Thyroid gland (tissue), 4 donors: ENCODE data around the gene GPR15. TPM values are rescaled to one million over a fixed set of nuclear protein-coding genes. Genes with fewer than 3 reads are reported as not detected.

Source experiments
- DNase-seq, 2 donors: peaks; one replicate each; pipeline ENCODE4 v3.0.0-alpha.2; 2019
- H3K27ac ChIP-seq, 3 donors: fragments of 200-600 bp; sonication (generic); 1 replicate in 2 of 3; 2 replicates in 1 of 3; pipeline ENCODE4 v1.5.1; 2016 to 2019; ENCODE audit warnings: mild to moderate bottlenecking in 1 of 3, moderate library complexity in 1 of 3
- H3K27me3 ChIP-seq: fragments of 200-600 bp; sonication (generic); one replicate; pipeline ENCODE4 v1.5.1; 2019
- H3K36me3 ChIP-seq, 2 donors: fragments of 200-600 bp; sonication (generic); one replicate each; pipeline ENCODE4 v1.5.1; 2016 to 2019
- H3K4me1 ChIP-seq, 2 donors: fragments of 200-600 bp; sonication (generic); one replicate each; pipeline ENCODE4 v1.5.1; 2017 to 2019
- H3K4me3 ChIP-seq, 3 donors: fragments of 200-600 bp; sonication (generic); replicated peaks in 1 of 3; 1 replicate in 2 of 3; 2 replicates in 1 of 3; pipeline ENCODE4 v1.5.1; 2016; ENCODE audit warnings: mild to moderate bottlenecking in 1 of 3
- H3K9me3 ChIP-seq: fragments of 200-600 bp; sonication (generic); one replicate; pipeline ENCODE4 v1.5.1; 2017
- CTCF ChIP-seq, 6 experiments: fragments of 200-600 bp in 3 of 6; fragments of 450-650 bp in 3 of 6; sonication (generic) in 3 of 6; IDR thresholded peaks; one replicate each; pipeline ENCODE4 v1.5.1; 2016 to 2019; ENCODE audit warnings: antibody characterized with exemption in 6 of 6, mild to moderate bottlenecking in 2 of 6, inconsistent platforms in 1 of 6, moderate library complexity in 1 of 6
- POLR2A ChIP-seq, 2 donors: fragments of 450-650 bp; IDR thresholded peaks; one replicate each; pipeline ENCODE4 v1.6.1; 2017; ENCODE audit warnings: antibody characterized with exemption in 2 of 2, mild to moderate bottlenecking in 2 of 2, moderate library complexity in 1 of 2
- WGBS, 2 donors: methylation state at CpG; one replicate each; pipeline ENCODE4 v1.1.5; 2017; 5-methylcytosine and 5-hydroxymethylcytosine counted together
- intact Hi-C: fragments of 100-400 bp; cut with DNase I; formaldehyde crosslinking; loops from one replicate; pipeline ENCODE4 v1.15.1; 2023
- total RNA-seq, 4 donors: library from RNA; depleted of rRNA; stranded (reverse); fragments of >200 nt; gene quantifications; one replicate each; pipeline ENCODE4 v1.2.3, GENCODE V29; 2016

Gene GPR15
- total RNA-seq, 4 donors from 2014 or later = not detected

DNA sequence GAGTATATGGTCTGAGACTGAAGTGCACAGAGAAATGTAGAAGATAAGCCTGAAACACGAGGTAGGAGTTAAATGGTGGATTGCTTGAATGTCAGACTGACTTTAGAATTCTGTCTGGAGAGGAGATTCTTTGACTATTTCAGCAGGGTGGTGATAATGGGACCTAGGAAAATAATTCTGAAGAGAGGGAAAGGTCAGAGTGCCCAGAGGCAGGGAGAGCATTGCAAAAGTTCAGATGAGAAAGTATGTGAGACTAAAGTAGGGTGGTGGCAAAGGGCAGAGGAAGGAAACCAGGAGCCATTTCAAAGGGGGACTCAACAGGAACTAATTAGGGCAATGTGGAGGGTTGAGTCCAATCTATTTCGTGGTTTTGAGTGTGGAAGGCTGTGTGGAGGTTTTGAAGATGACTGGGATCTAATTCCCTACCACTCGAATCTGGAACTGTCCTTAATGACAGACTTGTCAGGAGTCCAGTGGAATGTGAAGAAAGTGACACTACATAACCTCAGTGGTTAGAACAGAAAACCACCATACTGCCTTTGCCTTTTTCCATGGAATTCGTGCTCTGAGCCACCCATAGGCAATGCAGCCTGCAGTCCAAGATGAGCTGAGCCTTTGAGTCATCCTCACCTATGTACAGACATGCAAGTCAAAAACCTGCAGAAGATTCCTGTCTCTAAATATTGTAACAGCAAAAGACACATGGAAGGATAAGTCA, 45.6 kb downstream of the GPR15 start:
- Histone ChIP-seq H3K27ac (no peak overlapping the region), H3K36me3 (peaks cover 0 to 24% of the 10 kb centered on the region in 2 donors), H3K27me3 (no peaks in the 10 kb centered on the region), H3K4me3 (no peak overlapping the region), H3K4me1 (peaks cover 0 to 5% of the 10 kb centered on the region in 2 donors), H3K9me3 (no peaks in the 10 kb centered on the region)
- WGBS, 2 donors = 85 to 90% methylated on average over 4 of the region's 4 CpGs
- TF ChIP-seq CTCF (IDR thresholded peaks at IDR 0.05) = no peak
- TF ChIP-seq POLR2A (IDR thresholded peaks at IDR 0.05) = no peak
- no peak for DNase-seq
- intact Hi-C loops = no loop called here

- TF ChIP-seq CTCF (IDR thresholded peaks at IDR 0.05) (no peak), POLR2A (IDR thresholded peaks at IDR 0.05) (no peak)
- no peaks in the 10 kb centered on the region for H3K27me3 ChIP-seq
- H3K4me3 ChIP-seq = no peak overlapping the region
- no peaks in the 10 kb centered on the region for H3K4me1 ChIP-seq
- no peaks in the 10 kb centered on the region for H3K9me3 ChIP-seq
- no peak for DNase-seq
- peaks cover 0 to 29% of the 10 kb centered on the region in 2 donors for H3K36me3 ChIP-seq
- 96 to 97% methylated on average over 8 of the region's 8 CpGs for WGBS, 2 donors
- H3K27ac ChIP-seq = no peak overlapping the region
- intact Hi-C loops = no loop called here
Observed at GRCh38 chr3:98580401-98581386, 48.9 kb downstream of the GPR15 start.

DNA sequence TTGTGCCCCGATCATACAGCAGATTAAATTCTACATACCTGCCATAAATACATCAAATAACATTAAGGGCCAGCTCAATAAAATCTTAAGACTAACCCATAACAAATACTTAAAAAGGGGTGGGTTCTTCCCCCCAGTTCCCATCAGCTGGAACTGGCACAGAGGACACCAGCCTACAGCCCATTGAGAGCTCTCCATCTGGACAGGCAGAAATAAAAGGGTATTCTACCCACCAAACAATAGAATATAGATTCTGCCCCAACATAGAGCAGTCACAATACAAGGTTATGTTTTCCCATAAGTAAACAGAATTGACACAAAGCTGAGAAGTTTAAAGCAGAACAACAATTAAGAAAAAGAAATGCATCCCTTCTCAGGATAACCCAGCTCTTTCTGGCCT, 49.7 kb downstream of the GPR15 start:
- TF ChIP-seq CTCF (IDR thresholded peaks at IDR 0.05) (no peak), POLR2A (IDR thresholded peaks at IDR 0.05) (no peak)
- Histone ChIP-seq H3K36me3 (peaks cover 0 to 26% of the 10 kb centered on the region in 2 donors), H3K4me3 (no peak overlapping the region), H3K27ac (no peak overlapping the region), H3K27me3 (no peaks in the 10 kb centered on the region), H3K9me3 (no peaks in the 10 kb centered on the region), H3K4me1 (no peaks in the 10 kb centered on the region)
- 88 to 100% methylated on average over 1 of the region's 1 CpG for WGBS, 2 donors
- intact Hi-C loops = no loop called here
- no peak for DNase-seq

DNA sequence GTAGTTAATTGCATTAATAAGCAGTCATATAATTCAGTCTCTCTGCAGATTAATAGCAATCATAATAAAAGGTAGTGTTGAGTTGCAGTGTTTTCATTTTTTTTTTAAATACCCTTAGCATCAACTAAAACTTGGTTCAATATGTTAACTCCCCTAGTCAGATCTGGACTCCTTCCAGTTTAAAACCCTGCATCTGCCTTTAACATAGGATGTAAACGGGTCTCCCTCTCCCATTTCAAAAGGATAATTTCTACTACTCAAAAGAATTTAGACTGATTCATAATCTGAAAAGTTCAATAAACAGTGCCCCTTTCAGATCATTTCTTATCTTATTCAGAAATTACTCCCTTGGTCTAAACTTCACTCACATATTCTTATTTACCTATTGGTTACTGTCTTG, 50.3 kb downstream of the GPR15 start:
- no peak for DNase-seq
- Histone ChIP-seq H3K4me3 (no peak overlapping the region), H3K27ac (no peak overlapping the region), H3K36me3 (peaks cover 0 to 24% of the 10 kb centered on the region in 2 donors), H3K4me1 (no peaks in the 10 kb centered on the region), H3K9me3 (no peaks in the 10 kb centered on the region), H3K27me3 (no peaks in the 10 kb centered on the region)
- TF ChIP-seq CTCF (IDR thresholded peaks at IDR 0.05) = no peak
- TF ChIP-seq POLR2A (IDR thresholded peaks at IDR 0.05) = no peak
- WGBS, 2 donors = 94 to 97% methylated on average over 1 of the region's 1 CpG
- intact Hi-C loops = no loop called here

- TF ChIP-seq POLR2A (IDR thresholded peaks at IDR 0.05) = no peak
- TF ChIP-seq CTCF (IDR thresholded peaks at IDR 0.05) = no peak
- 93 to 97% methylated on average over 4 of the region's 4 CpGs for WGBS, 2 donors
- no peaks in the 10 kb centered on the region for H3K4me1 ChIP-seq
- no peaks in the 10 kb centered on the region for H3K9me3 ChIP-seq
- H3K4me3 ChIP-seq = no peak overlapping the region
- no peak overlapping the region for H3K27ac ChIP-seq
- intact Hi-C loops = no loop called here
- peaks cover 0 to 12% of the 10 kb centered on the region in 2 donors for H3K36me3 ChIP-seq
- no peak for DNase-seq
- H3K27me3 ChIP-seq = no peaks in the 10 kb centered on the region
Observed at GRCh38 chr3:98583766-98584165, 52.0 kb downstream of the GPR15 start.
